Pons (tissue), 1 donor: Measurements from ENCODE around the gene OR6K6.
A peak's percentile ranks its signal among the peaks of the same experiment; 100 is the strongest.

ENCODE experiments used
- DNase-seq: peaks from one replicate; pipeline ENCODE4 v3.0.0-alpha.2; 2016; ENCODE audit warnings: low spot score

The OR6K6 gene

GRCh38 chr1:158801396-158801795 lies 46.9 kb downstream of the OR6K6 start:
- DNase-seq = peak; percentile 20

DNA sequence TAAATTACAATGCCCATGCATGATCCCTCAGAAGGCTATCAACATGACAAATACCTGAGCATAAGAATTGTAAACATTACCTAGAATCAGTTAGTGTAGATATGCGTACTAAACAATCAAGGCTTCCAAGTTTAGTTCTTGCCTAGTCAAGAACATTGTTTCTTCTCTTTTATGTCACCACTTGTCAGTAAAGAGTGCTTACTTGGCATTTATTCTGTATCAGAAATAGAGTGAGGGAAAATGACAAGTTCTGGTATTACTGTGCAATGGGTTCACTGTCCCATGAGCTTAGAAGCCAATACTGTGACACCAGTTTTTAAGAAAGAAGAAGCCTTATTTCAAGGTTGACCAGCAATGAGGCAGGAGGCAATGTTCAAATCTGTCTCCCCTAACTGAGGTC lies 49.2 kb downstream of the OR6K6 start:
- no peak for DNase-seq
